K562 (cell line): Measurements from ENCODE around the gene EPO. TPM values are rescaled to one million over a fixed set of nuclear protein-coding genes. Genes with fewer than 3 reads are reported as not detected.
A peak's percentile ranks its signal among the peaks of the same experiment; 100 is the strongest.

ENCODE experiments used
- CHD7 ChIP-seq: fragments of 200-600 bp; sonication (generic); IDR thresholded peaks from one replicate; pipeline ENCODE4 v1.6.1; 2012; ENCODE audit warnings: mild to moderate bottlenecking, low read depth, low read length, inconsistent platforms
- CTCF ChIP-seq, 3 experiments: IDR thresholded peaks in 2 of 3; conservative IDR thresholded peaks in 1 of 3; 2 replicates each; pipeline ENCODE4 v1.5.1; 2011 to 2012; ENCODE audit warnings: low read length in 3 of 3, mild to moderate bottlenecking in 3 of 3, control low read depth in 2 of 3, improper control_type of control experiment in 1 of 3, inconsistent platforms in 1 of 3, low read depth in 1 of 3, mixed read lengths in 1 of 3, moderate library complexity in 1 of 3; ENCODE audit not compliant: insufficient read depth in 2 of 3
- FIP1L1 ChIP-seq: fragments of 200-400 bp; formaldehyde crosslinking; IDR thresholded peaks from 2 replicates; pipeline ENCODE4 v1.6.1; 2018; ENCODE audit warnings: mild to moderate bottlenecking, low read depth, low read length; ENCODE audit not compliant: poor library complexity, severe bottlenecking
- MYC ChIP-seq, 2 experiments: fragments of 250-450 bp in 1 of 2; sonication (Bioruptor Pico) in 1 of 2; IDR thresholded peaks; 2 replicates each; pipeline versions ENCODE4 v1.5.1 to v1.6.1; 2012 to 2021; ENCODE audit warnings: low read depth in 2 of 2, borderline replicate concordance in 1 of 2, improper control_type of control experiment in 1 of 2, low read length in 1 of 2, mild to moderate bottlenecking in 1 of 2, moderate library complexity in 1 of 2
- RBFOX2 ChIP-seq: fragments of 200-400 bp; formaldehyde crosslinking; IDR thresholded peaks from 2 replicates; pipeline ENCODE4 v1.6.1; 2017; ENCODE audit warnings: low read depth, mild to moderate bottlenecking, low read length, moderate library complexity
- RNF219 ChIP-seq: fragments of 250-450 bp; sonication (Bioruptor Pico); IDR thresholded peaks from 2 replicates; pipeline ENCODE4 v1.5.0; 2022; ENCODE audit warnings: mild to moderate bottlenecking
- TFAP4 ChIP-seq: sonication (generic); formaldehyde crosslinking; IDR thresholded peaks from 2 replicates; pipeline ENCODE4 v1.8.0; 2022; ENCODE audit warnings: missing genetic modification reagents, mild to moderate bottlenecking, moderate library complexity, borderline replicate concordance
- polyA plus RNA-seq, 8 experiments: library from polyadenylated mRNA; depleted of rRNA in 4 of 8; stranded (reverse) in 5 of 8; unstranded in 3 of 8; fragments of >200 nt; fragmentation: Nextera tagmentation in 2 of 8; fragmentation: Illumina TruSeq in 1 of 8; extraction: Ambion mirVana in 2 of 8; extraction: Trizol in 1 of 8; gene quantifications; 2 replicates each; pipeline versions ENCODE4 v1.2.1 to v1.2.3, GENCODE V29; 2011 to 2014; ENCODE audit warnings: inconsistent platforms in 1 of 8, missing spikeins in 1 of 8
- total RNA-seq, 7 experiments: library from RNA; depleted of rRNA in 6 of 7; stranded (reverse); fragments of >200 nt in 6 of 7; fragmentation: Illumina TruSeq in 2 of 7; extraction: Trizol in 2 of 7; gene quantifications; 2 replicates each; pipeline versions ENCODE4 v1.2.1 to v1.2.3, GENCODE V29; 2011 to 2021; ENCODE audit warnings: low replicate concordance in 1 of 7

The EPO gene
- total and polyA plus RNA-seq, 9 of the 15 experiments (the other 6 are each of a cell fraction or from before 2014, with no cell fraction given): 0.06 to 0.41 (median 0.07) TPM; not detected in 6

GRCh38 chr7:100675581-100676350 is 44.5 kb upstream of the EPO start (continued):
- TF ChIP-seq CHD7 (no peak), TFAP4 (peak; percentile 62; the same call in 1 of the 2 replicates), RNF219 (CRISPR knock-in tag) (no peak), RBFOX2 (peak; percentile 62), FIP1L1 (no peak), MYC (IDR thresholded peaks at IDR 0.05; ENCODE audit: low read depth, low read length) (peak; percentile 20; the same call in 1 of the 2 replicates), MYC (CRISPR knock-in tag; IDR thresholded peaks at IDR 0.05; ENCODE audit: borderline replicate concordance, low read depth) (no peak), CTCF (IDR thresholded peaks at IDR 0.05 in 2 of 3, conservative IDR thresholded peaks at IDR 0.05 in 1 of 3; ENCODE audit: insufficient read depth in 2 of 3, low read depth in 1 of 3, low read length in 3 of 3) (0 out of 6 replicates have a peak, but pooled peaks of 1 of the 3 experiments have one; percentile 5)
